HG03439 (cell line): ENCODE results near the gene TXNDC15.

Source experiments
- ATAC-seq: cut with Tn5 transposase; IDR thresholded peaks from one replicate; pipeline ENCODE4 v1.9.1; 2021; ENCODE audit warnings: mild to moderate bottlenecking, moderate library complexity; ENCODE audit not compliant: unreplicated experiment

The TXNDC15 gene

GRCh38 chr5:134917070-134917815 is 43.1 kb downstream of the TXNDC15 start:
- ATAC-seq, result no peak

- no peak for ATAC-seq
These were observed 44.7 kb downstream of the TXNDC15 start for GRCh38 chr5:134918861-134919260.

- ATAC-seq, result no peak
These were observed 46.8 kb downstream of the TXNDC15 start for GRCh38 chr5:134920848-134921575.

- no peak for ATAC-seq
These were observed 58.3 kb downstream of the TXNDC15 start for GRCh38 chr5:134932508-134932907.

GRCh38 chr5:134934202-134934601 is 60.0 kb downstream of the TXNDC15 start:
- ATAC-seq, result no peak

GRCh38 chr5:134935711-134936602 is 61.8 kb downstream of the TXNDC15 start:
- no peak for ATAC-seq

GRCh38 chr5:134937526-134937925 is 63.4 kb downstream of the TXNDC15 start:
- no peak for ATAC-seq

- ATAC-seq, result no peak
These were observed 63.9 kb downstream of the TXNDC15 start for GRCh38 chr5:134938030-134938429.

GRCh38 chr5:134939500-134939899 is 65.3 kb downstream of the TXNDC15 start:
- ATAC-seq, result no peak

- ATAC-seq, result no peak
These were observed 69.4 kb downstream of the TXNDC15 start for GRCh38 chr5:134943547-134943946.

- no peak for ATAC-seq
These were observed 70.5 kb downstream of the TXNDC15 start for GRCh38 chr5:134944630-134945029.

GRCh38 chr5:134945041-134945440 is 70.9 kb downstream of the TXNDC15 start:
- no peak for ATAC-seq

- no peak for ATAC-seq
These were observed 74.7 kb downstream of the TXNDC15 start for GRCh38 chr5:134948911-134949310.

- no peak for ATAC-seq
These were observed 75.1 kb downstream of the TXNDC15 start for GRCh38 chr5:134949316-134949715.
